GM18508 (cell line): Measurements from ENCODE around the gene SUMF1.
A peak's percentile ranks its signal among the peaks of the same experiment; 100 is the strongest.

Experiments
- ATAC-seq: cut with Tn5 transposase; IDR thresholded peaks from one replicate; pipeline ENCODE4 v1.9.1; 2021; ENCODE audit warnings: moderate number of reproducible peaks; ENCODE audit not compliant: insufficient read depth, unreplicated experiment

Gene SUMF1

DNA sequence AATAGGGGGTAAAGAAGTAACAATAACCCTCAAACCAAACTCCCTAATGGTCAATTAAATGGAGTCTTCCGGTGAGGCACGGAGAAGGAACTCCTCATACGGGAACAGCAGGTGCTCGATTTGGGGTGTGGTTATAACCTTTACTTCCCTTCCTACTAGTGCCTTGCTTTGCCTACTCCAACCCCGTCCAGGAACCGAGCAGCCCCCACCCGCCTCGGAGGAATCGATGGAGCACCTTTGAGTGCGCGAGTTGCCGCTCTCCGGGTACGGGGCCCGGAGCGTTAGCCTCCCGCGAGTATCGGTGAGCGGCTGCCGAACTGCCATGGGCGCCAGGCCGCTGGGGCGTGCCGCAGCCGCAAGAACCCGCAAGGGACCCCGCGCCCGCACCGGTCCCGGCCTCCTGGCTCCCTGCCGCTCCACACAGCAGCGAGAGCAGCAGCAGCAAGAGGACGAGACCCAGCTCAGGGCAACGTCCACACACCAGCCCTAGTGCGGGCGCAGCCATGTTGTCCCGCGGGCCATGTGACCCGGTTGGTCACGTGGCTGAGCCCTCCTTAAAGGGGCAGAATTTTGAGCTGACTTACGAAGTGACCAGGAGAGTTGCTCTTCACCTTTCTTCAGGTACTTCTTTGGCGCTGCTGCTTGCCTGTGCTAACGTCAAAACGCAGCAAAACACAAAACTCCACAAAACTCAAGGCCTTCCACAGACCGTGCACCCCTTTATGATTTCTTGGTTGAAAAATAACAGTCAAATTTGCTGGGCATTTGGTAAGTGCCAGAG lies at the start of gene SUMF1:
Gene SUMF1 (minus strand): TSS at position 529 of the 781 bp plus-strand sequence. CDS start 24 bp downstream, at position 505.
- peak; percentile 98 for ATAC-seq

DNA sequence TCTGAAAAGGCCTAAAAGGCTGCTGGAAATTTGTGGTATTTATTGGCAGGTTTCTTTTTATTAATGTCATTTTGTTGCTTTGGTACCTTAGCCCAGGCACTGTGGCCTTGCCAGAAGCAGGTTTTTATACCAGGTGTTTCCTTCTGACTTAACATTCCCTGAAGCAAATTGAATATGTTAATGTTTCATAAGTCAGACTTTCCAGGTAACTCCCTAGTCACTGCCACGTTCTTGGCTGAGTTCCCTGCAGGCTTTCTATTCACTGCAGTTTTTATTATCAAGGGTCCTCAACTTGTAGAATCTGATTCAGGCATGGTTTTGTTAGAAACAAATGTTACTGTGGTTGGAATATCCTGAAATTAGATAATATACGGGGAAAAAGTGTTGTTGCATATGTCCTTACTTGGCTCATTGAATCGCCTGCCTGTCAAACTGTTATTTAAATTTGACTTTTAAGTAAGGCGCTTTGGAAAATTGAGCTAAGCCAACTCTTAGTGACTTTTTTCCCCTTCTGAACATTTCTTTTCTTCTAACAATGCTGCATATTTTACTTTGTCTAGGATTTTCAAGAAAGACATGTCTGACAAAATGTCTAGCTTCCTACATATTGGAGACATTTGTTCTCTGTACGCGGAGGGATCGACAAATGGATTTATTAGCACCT lies 49.0 kb upstream of the SUMF1 start:
- no peak for ATAC-seq

DNA sequence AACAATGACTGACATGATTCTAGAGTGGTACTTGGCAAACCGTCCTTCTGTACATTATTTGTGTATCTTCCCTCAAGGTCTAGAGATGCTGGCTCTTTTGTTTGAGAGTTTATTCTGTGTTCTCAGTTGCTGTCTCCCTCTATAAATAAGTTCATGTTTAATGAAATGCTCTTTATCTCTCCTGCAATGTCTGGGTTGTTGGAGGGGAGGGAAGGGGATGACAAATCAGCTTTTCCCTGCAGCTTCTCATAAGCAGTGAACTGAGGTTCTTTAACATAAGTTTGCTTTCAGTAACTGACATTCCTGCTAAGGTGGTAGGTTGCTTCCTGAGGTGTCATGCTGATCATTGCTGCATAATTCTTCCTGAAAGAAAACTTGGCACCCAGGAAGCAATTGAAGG lies 47.8 kb upstream of the SUMF1 start:
- no peak for ATAC-seq

DNA sequence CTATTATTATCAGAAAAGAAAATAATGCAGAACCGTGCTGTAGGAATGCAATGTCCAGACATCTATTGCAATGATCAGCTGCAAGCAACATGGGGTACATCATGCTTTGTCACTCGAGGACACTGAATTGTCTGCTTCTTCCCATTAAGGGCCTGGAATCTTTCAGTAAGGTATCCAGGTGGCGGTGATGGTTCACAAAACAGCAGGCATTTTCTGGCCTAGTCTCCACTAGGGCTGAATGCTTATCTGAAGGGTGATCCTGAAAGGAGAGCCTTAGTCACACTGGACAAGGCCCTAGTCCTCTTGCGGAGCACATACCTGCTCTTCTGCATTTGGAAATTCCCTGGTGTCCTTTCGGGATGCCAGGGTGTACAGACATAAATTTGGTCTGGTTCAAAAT lies 47.3 kb upstream of the SUMF1 start:
- no peak for ATAC-seq

DNA sequence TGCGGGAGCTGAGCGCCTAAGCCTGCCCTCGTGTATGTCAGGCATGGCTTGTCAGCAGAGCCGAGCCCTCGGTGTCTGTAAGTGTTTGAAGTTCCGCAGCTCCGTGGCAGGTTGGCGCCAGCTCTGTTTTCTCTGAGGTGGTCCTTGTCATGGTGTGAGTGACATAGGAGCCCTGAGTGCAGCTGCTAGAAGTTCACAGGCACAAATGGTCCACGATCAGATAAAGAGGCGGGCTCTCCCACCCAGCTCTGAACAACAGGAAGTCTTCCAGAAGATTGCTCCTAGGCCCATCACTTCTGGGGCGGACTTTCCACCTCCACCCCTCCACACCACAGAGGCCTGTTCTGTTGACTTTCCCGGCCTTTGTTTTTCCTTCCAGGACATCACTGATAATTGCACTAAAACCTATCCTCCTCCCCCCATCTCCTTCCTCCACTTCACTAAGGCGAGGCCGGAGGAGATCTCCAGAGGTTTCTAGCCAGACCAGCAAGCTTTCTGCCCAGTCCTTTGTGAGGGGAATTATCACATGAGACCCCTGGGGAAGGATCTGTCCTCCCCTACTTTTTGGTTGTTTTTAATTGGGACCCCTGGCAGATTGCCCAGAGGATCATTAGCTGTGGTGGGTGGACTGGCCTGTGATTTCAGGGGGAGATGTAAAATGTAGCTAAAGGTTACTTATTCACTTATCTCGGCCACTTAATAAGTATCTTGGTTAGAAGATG lies 46.0 kb upstream of the SUMF1 start:
- ATAC-seq, result no peak

DNA sequence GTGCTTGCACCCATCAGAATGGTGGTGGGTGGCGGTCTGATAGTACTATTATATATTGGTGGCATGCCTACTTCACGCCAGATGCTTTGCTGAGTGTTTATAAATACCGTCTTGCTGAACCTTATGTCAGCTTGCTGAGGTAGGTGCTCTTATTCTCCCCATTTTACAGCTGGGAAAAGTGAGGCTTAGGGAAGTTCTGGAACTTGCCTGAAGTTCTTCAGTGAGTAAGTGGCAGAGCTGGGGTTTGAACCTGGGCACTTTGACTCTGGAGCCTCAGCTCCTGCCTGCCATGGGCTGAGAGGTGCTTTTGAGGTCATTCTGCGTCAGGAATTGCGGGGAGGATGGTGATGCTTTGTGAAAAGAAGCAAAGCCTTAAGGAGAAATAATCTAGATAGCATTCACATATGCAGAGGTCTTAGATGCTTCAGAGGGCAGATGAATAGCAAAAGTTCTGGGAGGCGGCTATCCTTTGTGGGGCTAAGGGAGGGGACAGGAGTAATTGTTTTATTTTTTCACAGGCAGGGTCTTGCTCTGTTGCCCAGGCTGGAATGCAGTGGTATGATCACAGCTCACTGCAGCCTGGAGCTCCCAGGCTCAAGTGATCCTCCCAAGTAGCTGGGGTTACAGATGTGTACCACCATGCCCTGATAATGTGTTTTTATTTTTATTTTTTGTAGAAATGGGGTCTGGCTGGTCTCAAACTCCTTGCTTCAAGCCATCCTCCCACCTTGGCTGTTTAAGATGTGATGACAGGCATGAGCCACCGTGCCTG lies 44.6 kb upstream of the SUMF1 start:
- ATAC-seq, result no peak

DNA sequence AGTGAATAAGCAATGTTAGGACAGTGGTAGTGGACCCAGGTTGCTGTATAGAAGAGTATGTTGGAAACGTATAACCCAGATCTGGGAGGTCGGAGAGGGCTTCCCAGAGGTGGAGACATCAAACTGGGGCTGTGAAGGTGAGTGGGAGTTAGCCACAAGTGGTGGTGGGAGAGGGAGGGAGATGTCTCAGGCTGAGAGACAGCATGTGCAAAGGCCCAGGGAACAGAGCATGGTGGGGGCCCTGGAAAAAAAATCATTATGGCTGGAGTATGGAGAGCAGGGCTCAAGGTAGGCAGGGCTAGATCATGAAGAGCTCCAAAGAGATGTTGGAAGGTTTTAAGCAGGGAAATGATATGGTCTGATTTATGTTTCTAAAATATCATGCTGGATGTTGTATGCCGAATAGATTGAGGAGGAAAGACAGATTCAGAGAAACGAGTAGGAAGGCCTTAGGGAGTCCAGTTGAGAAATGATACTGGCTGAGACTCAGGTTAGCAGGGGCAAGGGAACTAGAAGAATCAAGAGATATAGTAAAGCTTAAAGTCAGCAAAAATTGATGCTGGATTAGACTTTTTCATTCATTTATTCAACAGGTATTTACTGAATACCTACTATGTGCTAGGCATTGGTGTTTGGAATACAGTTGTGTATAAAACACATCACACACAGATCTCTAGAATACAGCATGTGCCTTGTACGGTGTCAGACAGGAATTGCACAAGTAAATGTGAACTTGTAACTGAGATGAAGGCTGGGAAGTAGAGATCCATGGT lies 43.1 kb upstream of the SUMF1 start:
- ATAC-seq, result no peak

DNA sequence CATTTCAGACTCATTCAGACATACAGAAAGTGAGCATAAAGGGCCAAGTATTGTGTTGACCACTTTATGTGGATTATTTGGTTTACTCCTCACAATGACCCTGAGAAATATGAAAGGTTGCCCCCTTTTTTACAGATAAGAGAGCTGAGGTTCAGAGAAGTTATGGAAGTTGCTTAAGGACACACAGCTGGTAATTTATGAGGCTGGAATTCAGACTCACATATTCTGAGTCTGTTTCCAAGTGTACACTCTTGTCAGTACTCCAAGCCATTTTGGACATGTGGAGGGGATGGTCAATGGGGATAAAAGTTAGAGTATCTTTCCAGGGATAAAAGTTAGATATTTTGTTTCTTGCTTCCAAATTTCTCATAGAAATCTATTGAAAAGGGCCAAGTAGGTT lies 42.0 kb upstream of the SUMF1 start:
- ATAC-seq, result no peak

DNA sequence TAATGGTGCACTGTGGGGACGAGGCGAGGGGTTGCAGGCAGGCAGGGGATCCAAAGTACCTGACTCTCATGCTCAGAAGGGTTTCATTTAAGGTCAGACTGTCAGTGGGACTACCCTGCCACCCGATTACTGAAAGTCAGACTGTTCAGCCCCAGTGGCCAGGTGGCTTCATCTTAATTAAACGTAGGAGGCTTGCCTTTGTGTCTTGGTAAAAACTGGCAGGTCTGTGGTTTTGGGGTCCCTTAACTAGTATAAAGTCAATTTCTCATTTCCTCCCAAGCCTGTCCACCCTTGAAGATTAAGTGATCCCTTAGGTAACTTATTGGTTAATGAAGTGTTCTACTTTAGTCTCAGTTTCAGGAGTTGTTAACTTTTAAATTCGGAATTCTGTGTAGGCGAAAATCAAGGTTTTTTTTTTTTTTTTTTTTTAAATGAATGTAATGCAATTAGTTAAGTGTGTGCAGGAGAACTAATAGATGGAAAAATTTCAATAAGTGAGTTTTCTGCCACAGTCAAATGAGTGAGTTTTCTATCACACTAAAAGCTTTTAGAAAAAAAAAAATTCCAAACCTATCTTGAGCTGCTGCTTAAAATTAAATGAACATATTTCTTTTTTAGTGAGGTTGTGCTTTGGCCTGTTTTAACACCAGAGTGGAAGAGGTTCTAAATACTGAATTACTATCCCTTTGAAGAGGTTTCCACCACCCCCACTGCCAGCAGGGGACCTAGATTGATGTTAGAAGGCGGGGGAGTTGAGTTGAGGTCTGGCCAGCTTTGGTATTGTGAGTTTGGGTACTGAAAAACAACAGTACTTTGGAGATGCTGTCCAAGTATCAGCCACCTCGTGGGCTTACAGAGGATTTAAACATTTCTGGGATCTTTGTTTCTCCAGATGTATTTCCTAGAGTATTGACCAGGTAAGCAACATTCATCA lies 41.2 kb upstream of the SUMF1 start:
- ATAC-seq, result peak; percentile 57

DNA sequence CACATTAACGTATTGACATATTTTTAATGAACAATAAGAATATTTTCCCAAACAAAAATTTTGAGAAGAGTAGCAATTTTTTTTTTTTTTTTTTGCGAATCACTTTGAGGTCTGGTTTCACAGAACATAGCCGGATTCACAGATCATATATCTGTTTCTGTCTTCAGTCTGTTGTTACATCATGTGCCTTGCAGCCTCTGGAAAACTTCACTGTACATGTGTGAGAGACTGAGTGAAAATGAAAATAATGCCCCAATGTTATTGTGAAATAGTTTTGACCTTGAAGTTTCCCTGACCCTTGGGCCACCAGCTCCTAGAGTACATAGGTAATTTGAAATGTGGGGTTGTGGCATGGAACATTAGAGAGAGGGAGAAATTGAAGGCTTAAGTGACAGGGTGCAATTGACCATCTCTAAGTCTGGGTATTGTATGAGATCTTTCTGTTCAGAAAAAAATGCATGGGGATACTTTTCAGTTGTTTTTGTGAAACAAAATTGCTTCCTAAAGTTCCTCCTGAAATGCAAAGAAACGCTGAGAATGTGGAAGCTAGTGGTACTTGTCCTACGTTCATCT lies 40.0 kb upstream of the SUMF1 start:
- peak; percentile 20 for ATAC-seq

DNA sequence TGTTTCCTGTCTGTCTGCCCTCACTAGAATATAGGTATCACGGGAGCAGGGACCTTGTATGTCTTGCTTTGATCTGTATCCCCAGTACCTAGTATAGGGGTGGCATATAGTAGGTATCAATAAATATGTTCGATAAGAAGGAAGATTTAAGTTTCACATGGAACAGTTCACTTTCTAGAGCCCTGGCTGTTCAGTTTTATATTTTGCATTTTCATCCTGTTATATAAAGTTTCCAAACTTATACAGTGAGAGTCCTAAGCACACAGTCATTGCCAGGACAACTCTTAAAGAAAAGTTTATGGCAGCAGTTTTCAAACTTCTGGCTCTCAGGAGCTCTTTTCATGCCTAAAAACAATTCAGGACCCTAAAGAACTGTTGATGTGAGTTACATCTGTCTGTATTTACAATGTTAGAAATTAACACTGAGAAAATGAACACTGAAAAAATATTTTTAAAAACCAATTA lies 39.5 kb upstream of the SUMF1 start:
- no peak for ATAC-seq

DNA sequence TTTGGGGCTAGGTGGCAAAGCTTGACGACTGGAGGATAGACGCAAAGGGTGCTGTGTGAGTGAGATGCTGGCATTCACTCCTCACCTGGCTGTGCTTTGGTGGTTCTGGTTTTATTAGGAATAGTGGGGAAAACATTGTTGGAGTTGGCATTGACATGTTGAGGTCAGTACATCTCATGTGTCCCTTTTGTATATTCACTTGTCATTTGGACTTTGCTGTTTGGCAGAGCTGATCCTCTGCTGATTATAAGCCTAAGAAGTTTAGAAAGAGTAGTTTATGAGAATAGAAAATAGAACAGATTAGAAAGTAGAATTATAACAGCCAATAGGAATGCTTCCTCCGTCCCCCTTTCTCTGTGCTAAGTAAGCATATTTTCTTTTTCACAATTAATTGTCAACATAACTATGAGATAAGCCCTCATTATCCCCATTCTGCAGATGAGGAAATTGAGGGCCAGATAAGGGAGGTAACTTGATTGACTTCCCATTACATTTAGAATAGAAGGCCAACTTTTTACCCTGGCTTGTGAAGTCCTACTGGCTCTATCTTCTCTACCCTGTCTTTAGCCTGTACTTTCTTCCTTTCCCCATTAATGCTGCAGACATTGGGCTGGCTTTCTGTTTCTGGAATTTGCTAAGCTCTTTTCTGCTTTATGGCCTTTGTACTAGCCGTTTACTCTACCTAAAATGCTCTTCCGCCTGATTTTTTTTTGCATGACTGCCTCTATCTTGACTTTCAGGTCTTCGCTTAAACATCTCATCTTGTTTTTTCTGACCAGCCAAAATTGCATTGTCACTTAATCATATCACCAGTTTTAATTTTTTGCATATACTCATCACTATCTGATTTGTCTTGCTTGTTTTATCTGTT lies 38.9 kb upstream of the SUMF1 start:
- ATAC-seq, result no peak

DNA sequence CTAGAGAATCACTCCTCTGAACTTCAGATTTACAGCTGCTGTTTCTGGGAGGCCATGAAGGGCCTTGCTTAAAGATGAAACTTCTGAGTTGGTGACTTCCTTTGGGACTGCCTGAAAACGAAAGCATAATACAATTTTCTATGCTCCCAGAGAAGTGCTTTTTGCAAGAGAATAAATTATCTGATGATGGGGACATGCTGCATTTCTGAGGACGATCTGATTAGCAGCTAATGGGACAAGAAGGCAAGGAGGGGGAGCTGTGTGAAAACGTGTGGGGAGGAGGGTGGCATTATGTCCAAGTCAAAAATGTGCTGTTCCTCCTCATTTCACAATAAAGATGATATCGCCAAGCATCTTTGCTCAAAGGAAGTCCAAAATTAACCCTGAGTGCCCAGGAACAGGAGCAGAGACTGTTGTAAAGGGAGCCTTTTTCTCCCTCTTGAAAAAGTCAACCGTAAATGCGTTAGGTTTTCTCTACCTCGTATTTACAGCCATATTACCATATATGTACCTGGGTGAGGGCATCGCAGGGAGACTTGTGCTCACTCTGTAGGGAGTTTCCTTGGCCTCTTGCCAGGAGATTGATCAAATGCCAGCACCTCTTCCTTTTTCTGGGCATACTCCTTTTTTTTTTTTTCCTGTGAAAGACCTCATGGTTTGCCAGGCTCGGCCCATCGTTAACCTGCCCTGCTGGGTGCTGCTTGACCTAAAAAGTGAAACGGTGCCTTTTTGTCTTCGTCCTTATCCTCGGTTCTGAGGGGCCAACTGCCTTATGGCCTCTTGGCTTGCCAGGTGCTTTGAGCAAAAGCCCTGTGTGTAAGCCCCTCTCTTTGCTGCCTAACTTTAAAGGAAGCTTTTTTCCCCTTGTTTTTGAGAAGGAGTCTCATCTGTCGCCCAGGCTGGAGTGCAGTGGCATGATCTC lies 37.5 kb upstream of the SUMF1 start:
- no peak for ATAC-seq

DNA sequence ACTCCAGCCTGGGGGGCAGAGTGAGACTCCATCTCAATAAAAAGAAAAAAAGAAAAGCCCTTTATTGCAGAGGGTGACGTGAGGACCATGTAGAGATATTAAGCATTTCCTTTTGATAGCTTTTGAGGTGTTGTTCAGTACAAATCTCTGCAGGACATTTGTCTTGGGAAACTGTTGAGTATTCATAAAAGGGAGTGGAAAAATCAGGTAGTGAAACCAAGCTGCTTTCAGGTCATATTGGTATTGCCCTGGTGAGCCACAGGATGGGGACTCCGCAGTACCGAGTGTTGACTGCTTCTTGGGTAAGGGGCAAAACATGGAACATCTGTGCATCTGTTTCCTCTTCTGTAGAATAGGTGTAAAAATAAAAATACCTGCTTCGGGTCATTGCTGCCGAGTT lies 36.0 kb upstream of the SUMF1 start:
- peak; percentile 34 for ATAC-seq

DNA sequence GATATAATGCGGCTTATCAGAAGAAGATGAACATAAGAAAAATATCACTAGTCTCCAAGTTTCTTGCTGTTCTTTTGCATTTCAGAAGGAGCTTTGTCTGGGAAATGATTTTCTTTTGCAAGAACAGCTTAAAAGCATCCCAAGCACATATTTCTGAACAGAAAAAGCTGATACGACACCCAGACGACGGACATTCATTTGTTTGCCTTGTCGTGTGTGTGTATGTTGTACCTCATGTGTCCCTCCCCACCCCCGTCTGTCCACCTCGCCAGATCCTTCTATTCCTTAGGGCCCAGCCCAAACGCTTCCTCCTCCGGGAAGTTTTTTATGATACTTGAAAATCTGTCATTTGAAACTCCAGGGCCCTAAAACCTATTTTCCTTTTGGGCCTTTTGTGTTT lies 34.9 kb upstream of the SUMF1 start:
- ATAC-seq, result no peak

DNA sequence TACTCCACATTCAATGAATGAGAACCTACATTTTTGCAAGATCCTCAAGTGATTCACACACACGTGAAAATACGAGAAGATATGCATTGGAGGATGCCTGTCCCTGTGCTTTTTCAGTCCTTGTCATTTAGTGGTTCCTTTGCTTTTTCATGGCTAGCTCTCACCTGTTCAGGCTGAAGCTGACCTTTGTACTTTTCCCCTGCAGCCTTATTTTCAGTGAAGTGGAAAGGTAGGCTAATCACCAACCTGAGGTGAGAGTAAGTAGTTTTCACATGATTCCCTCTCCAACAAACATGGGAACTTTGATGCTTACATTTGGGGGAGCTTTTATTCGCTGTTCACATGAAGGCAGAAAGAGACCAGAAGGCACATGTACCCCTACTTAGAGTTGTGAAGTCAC lies 34.4 kb upstream of the SUMF1 start:
- ATAC-seq, result no peak
